ENCODE measurements around the gene ARFGEF3. TPM values are rescaled to one million over a fixed set of nuclear protein-coding genes. Genes with fewer than 3 reads are reported as not detected.
"Not testable (repeated sequence)": the region's sequence is repeated elsewhere in the genome, so short reads cannot be mapped to it uniquely, and the experiment has no call there.

Gene ARFGEF3
- total RNA-seq, 2 experiments from 2014 or later, result 0.46 to 0.55 TPM

GRCh38 chr6:138261116-138261780 is 99.5 kb downstream of the ARFGEF3 start:
- POLR2A ChIA-PET, result no interaction called here
- CTCF ChIA-PET, result no interaction called here

GRCh38 chr6:138263963-138264362 is 102.2 kb downstream of the ARFGEF3 start:
- POLR2A ChIA-PET, result no interaction called here
- CTCF ChIA-PET, result no interaction called here

- ChIA-PET POLR2A (no interaction called here), CTCF (no interaction called here)
Measured at GRCh38 chr6:138264372-138264880, 102.7 kb downstream of the ARFGEF3 start.

- ChIA-PET CTCF (no interaction called here), POLR2A (no interaction called here)
Measured at GRCh38 chr6:138266095-138266494, 104.4 kb downstream of the ARFGEF3 start.

- POLR2A ChIA-PET, result no interaction called here
- CTCF ChIA-PET, result no interaction called here
Measured at GRCh38 chr6:138267971-138268895, 106.5 kb downstream of the ARFGEF3 start.

GRCh38 chr6:138271451-138271850 is 109.7 kb downstream of the ARFGEF3 start:
- POLR2A ChIA-PET, result no interaction called here
- CTCF ChIA-PET, result no interaction called here

GRCh38 chr6:138272533-138273315 is 111.0 kb downstream of the ARFGEF3 start:
- POLR2A ChIA-PET, result no interaction called here
- CTCF ChIA-PET, result no interaction called here

- ChIA-PET POLR2A (no interaction called here), CTCF (interaction anchor here (0.7 kb wide), 1 partner anchor 13 kb away, joined by 3 read pairs; no protein-coding TSS in a partner anchor)
Measured at GRCh38 chr6:138275976-138276375, 114.2 kb downstream of the ARFGEF3 start.

- CTCF ChIA-PET, result no interaction called here
- POLR2A ChIA-PET, result no interaction called here
Measured at GRCh38 chr6:138277835-138278234, 116.1 kb downstream of the ARFGEF3 start.

GRCh38 chr6:138278326-138278725 is 116.6 kb downstream of the ARFGEF3 start:
- ChIA-PET POLR2A (no interaction called here), CTCF (interaction anchor here (0.6 kb wide), 1 partner anchor 44 kb away, joined by 4 read pairs; no protein-coding TSS in a partner anchor)

GRCh38 chr6:138285800-138286199 is 124.1 kb downstream of the ARFGEF3 start:
- ChIA-PET POLR2A (no interaction called here), CTCF (interaction anchor here (0.9 kb wide), 1 partner anchor 281 kb away, joined by 4 read pairs; no protein-coding TSS in a partner anchor)

GRCh38 chr6:138286698-138287097 is 125.0 kb downstream of the ARFGEF3 start:
- ChIA-PET CTCF (interaction anchor here (0.6 to 0.9 kb wide), 2 partner anchors 282 to 361 kb away, joined by 4 read pairs; no protein-coding TSS in a partner anchor), POLR2A (no interaction called here)

- ChIA-PET CTCF (interaction anchor here (0.8 to 0.9 kb wide), 2 partner anchors 63 to 171 kb away, joined by 4 read pairs; no protein-coding TSS in a partner anchor), POLR2A (no interaction called here)
Measured at GRCh38 chr6:138287144-138287955, 125.6 kb downstream of the ARFGEF3 start.

GRCh38 chr6:138288428-138289085 is 126.8 kb downstream of the ARFGEF3 start:
- POLR2A ChIA-PET, result not testable (repeated sequence)
- CTCF ChIA-PET, result interaction anchor here (1.0 kb wide), 1 partner anchor 12 kb away, joined by 3 read pairs; no protein-coding TSS in a partner anchor

- ChIA-PET CTCF (interaction anchor here (1.0 kb wide), 1 partner anchor 13 kb away, joined by 3 read pairs; no protein-coding TSS in a partner anchor), POLR2A (no interaction called here)
Measured at GRCh38 chr6:138289739-138290138, 128.0 kb downstream of the ARFGEF3 start.

GRCh38 chr6:138290423-138290962 is 128.8 kb downstream of the ARFGEF3 start:
- POLR2A ChIA-PET, result no interaction called here
- CTCF ChIA-PET, result no interaction called here

GRCh38 chr6:138291036-138291848 is 129.5 kb downstream of the ARFGEF3 start:
- ChIA-PET CTCF (no interaction called here), POLR2A (no interaction called here)

Data from activated CD8-positive, alpha-beta memory T cell treated with anti-CD3 and anti-CD28 coated beads for 36 hours (primary cell).